GM12864 (cell line): ENCODE measurements around the gene MECR.

Experiments used
- DNase-seq: peaks from one replicate; pipeline ENCODE4 v3.0.0-alpha.2; 2011; ENCODE audit warnings: low read depth
- H3K4me3 ChIP-seq: 2 replicates; pipeline ENCODE4 v1.5.1; 2011; ENCODE audit warnings: mild to moderate bottlenecking, low read depth, low read length, control low read depth
- CTCF ChIP-seq: IDR thresholded peaks from 2 replicates; pipeline ENCODE4 v1.5.1; 2011; ENCODE audit warnings: low read depth, mild to moderate bottlenecking, moderate library complexity, low read length, control low read depth, inconsistent platforms; ENCODE audit errors: missing control alignments

The MECR gene

GRCh38 chr1:29240986-29241385 lies 10.3 kb upstream of the MECR start:
- TF ChIP-seq CTCF = no peak
- no peak for DNase-seq
- no peak overlapping the region for H3K4me3 ChIP-seq

GRCh38 chr1:29240400-29240837 lies 9.7 kb upstream of the MECR start:
- no peak overlapping the region for H3K4me3 ChIP-seq
- TF ChIP-seq CTCF = no peak
- no peak for DNase-seq

- no peak overlapping the region for H3K4me3 ChIP-seq
- no peak for DNase-seq
- TF ChIP-seq CTCF = no peak
These were observed 8.4 kb upstream of the MECR start for GRCh38 chr1:29239142-29239541.

- TF ChIP-seq CTCF = no peak
- no peak overlapping the region for H3K4me3 ChIP-seq
- no peak for DNase-seq
These were observed 7.9 kb upstream of the MECR start for GRCh38 chr1:29238620-29239002.

- no peak for TF ChIP-seq CTCF
- no peak overlapping the region for H3K4me3 ChIP-seq
- DNase-seq = no peak
These were observed 7.3 kb upstream of the MECR start for GRCh38 chr1:29237852-29238619.

GRCh38 chr1:29237129-29237821 lies 6.5 kb upstream of the MECR start:
- DNase-seq = no peak
- TF ChIP-seq CTCF = no peak
- peak overlapping the region; percentile 6; the same call in 1 of the 2 replicates for H3K4me3 ChIP-seq
